ENCODE results near the gene RNF130.

The RNF130 gene

DNA sequence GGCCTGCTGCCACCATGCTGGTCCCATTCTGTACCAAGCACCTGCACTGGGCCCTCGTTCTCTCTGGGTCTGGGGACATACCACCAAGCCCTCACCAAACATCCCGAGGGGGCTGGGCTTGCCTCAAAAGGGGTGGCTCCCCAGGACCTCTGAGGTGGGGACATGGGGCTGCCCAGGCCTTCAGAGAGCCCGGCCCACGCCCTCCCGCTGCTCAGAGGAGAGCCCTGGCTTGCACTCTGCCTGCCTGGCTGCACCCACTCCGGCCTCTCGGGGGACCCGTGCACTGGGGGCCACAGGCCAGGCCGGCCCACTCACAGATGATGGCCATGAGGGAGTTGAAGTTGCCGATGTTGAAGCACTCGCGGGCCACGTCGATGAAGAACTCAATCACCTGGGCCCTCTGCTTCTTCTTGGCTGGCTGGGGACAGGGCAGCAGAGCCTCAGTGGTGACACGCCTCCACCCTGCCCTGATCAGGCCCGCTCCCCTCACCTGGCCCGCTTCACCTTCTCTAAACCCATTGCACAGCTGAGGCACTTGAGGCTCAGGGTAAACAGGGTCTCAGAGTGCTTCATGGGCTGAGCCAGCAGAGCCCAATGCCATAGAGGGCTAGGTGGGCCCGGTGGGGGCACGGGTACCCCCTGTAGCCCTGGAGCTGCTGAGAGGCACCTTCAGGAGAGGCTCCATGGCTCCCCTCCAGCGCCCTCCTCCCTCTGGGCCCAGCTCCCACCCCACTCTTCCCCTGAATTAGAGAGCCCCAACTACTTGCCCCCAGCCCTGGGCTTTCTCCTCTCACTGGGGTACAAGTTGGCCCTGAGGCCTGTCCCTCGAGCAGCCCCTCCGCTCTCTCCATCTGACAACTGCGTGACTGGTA, 47.7 kb upstream of the RNF130 start:
- no peaks in the 10 kb centered on the region for H3K27me3 ChIP-seq (ENCODE audit: low read depth, low read length)
- no peaks in the 10 kb centered on the region for H3K36me3 ChIP-seq (replicated peaks; ENCODE audit: low read depth, low read length)
- H3K9me3 ChIP-seq (ENCODE audit: insufficient read depth, low read length) = no peaks in the 10 kb centered on the region
- no peaks in the 10 kb centered on the region for H3K4me1 ChIP-seq (ENCODE audit: low read length)
- no peak for TF ChIP-seq EZH2phosphoT487 (IDR thresholded peaks at IDR 0.05; ENCODE audit: low read depth)
- TF ChIP-seq, protein P1, sequence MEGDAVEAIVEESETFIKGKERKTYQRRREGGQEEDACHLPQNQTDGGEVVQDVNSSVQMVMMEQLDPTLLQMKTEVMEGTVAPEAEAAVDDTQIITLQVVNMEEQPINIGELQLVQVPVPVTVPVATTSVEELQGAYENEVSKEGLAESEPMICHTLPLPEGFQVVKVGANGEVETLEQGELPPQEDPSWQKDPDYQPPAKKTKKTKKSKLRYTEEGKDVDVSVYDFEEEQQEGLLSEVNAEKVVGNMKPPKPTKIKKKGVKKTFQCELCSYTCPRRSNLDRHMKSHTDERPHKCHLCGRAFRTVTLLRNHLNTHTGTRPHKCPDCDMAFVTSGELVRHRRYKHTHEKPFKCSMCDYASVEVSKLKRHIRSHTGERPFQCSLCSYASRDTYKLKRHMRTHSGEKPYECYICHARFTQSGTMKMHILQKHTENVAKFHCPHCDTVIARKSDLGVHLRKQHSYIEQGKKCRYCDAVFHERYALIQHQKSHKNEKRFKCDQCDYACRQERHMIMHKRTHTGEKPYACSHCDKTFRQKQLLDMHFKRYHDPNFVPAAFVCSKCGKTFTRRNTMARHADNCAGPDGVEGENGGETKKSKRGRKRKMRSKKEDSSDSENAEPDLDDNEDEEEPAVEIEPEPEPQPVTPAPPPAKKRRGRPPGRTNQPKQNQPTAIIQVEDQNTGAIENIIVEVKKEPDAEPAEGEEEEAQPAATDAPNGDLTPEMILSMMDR (IDR thresholded peaks at IDR 0.05; ENCODE audit: low read depth, low read length) = no peak
- no peak overlapping the region for H2AFZ ChIP-seq (ENCODE audit: low read depth, low read length)
- H3K4me3 ChIP-seq (ENCODE audit: low read length) = no peak overlapping the region
- no peaks in the 10 kb centered on the region for H4K20me1 ChIP-seq (ENCODE audit: insufficient read depth, low read length)
- H3K79me2 ChIP-seq (ENCODE audit: low read length) = no peaks in the 10 kb centered on the region
- H3K9ac ChIP-seq (ENCODE audit: low read length) = no peak overlapping the region
- H3K4me2 ChIP-seq (ENCODE audit: low read length) = no peak overlapping the region
- H3K27ac ChIP-seq (ENCODE audit: low read length) = no peak overlapping the region

DNA sequence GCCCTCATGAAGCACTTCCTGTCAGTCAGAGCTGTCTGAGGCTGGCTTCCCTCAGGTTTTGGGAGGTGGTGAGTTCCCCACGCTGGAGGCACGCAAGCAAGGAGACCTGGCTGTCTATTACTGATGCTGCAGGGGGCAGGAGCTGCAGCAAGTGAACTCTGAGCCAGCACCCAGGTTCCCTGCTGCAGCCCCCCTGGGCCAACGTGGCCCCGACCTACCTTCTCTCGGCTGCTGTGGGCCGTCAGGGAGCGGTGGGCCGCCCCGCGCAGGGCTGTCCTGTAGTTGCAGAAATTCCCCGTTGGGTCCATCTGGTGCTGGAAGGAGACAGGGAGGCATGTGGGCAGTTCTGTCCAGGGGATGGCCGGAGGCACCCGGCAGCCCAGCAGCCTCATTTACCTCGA, 46.8 kb upstream of the RNF130 start:
- no peaks in the 10 kb centered on the region for H3K4me1 ChIP-seq (ENCODE audit: low read length)
- H3K27me3 ChIP-seq (ENCODE audit: low read depth, low read length) = no peaks in the 10 kb centered on the region
- no peak overlapping the region for H3K27ac ChIP-seq (ENCODE audit: low read length)
- no peak for TF ChIP-seq EZH2phosphoT487 (IDR thresholded peaks at IDR 0.05; ENCODE audit: low read depth)
- TF ChIP-seq, protein P1 (IDR thresholded peaks at IDR 0.05; ENCODE audit: low read depth, low read length) = no peak
- H2AFZ ChIP-seq (ENCODE audit: low read depth, low read length) = no peak overlapping the region
- H3K9me3 ChIP-seq (ENCODE audit: insufficient read depth, low read length) = no peaks in the 10 kb centered on the region
- no peak overlapping the region for H3K4me2 ChIP-seq (ENCODE audit: low read length)
- no peak overlapping the region for H3K9ac ChIP-seq (ENCODE audit: low read length)
- H4K20me1 ChIP-seq (ENCODE audit: insufficient read depth, low read length) = no peaks in the 10 kb centered on the region
- no peak overlapping the region for H3K4me3 ChIP-seq (ENCODE audit: low read length)
- no peaks in the 10 kb centered on the region for H3K36me3 ChIP-seq (replicated peaks; ENCODE audit: low read depth, low read length)
- no peaks in the 10 kb centered on the region for H3K79me2 ChIP-seq (ENCODE audit: low read length)

DNA sequence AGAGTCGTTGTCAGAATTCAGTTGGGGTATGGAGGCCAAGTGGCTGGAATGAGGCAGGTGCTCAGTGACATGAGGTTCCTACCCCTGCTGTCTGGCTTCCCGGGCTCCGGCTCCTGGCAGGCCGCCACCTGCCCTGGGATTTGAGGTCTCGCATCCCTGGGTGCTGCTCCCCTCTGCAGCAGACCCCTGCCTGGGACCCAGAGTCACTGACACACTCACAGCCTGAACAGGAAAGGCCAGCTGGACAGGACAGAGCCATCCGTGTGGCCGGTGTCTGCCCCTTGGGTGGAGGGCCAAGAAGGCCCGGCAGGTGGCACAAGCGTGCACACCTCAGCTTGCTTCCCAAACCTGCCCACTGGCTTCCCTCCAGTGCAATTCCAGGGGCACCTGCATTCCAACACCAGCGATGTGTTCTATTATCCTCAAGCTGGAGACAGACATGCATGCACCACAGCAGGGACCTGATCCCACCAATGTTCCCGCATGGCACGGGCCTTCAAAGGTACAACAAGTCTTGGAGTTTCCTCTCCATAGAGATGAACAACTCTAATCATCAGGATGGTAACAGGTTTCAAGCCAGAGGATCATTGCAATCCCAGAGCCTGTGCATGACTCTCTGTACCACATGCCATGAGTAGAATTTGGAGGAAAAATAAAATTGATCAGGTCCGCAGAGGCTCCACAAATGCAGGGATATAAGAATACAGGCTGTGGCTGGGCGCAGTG, 45.6 kb upstream of the RNF130 start:
- Histone ChIP-seq H3K9ac (ENCODE audit: low read length) (no peak overlapping the region), H3K36me3 (replicated peaks; ENCODE audit: low read depth, low read length) (no peaks in the 10 kb centered on the region), H3K27ac (ENCODE audit: low read length) (no peak overlapping the region), H3K9me3 (ENCODE audit: insufficient read depth, low read length) (no peaks in the 10 kb centered on the region), H2AFZ (ENCODE audit: low read depth, low read length) (no peak overlapping the region), H3K4me3 (ENCODE audit: low read length) (no peak overlapping the region), H3K79me2 (ENCODE audit: low read length) (no peaks in the 10 kb centered on the region), H4K20me1 (ENCODE audit: insufficient read depth, low read length) (no peaks in the 10 kb centered on the region), H3K4me2 (ENCODE audit: low read length) (no peak overlapping the region), H3K27me3 (ENCODE audit: low read depth, low read length) (no peaks in the 10 kb centered on the region), H3K4me1 (ENCODE audit: low read length) (no peaks in the 10 kb centered on the region)
- TF ChIP-seq, protein P1 (IDR thresholded peaks at IDR 0.05; ENCODE audit: low read depth, low read length) = no peak
- no peak for TF ChIP-seq EZH2phosphoT487 (IDR thresholded peaks at IDR 0.05; ENCODE audit: low read depth)
